Fibroblast of skin of back (primary cell): ENCODE data around the gene KBTBD8. TPM values are rescaled to one million over a fixed set of nuclear protein-coding genes. Genes with fewer than 3 reads are reported as not detected.

Source experiments
- DNase-seq: peaks from one replicate; pipeline ENCODE4 v3.0.0-alpha.2; 2013
- polyA plus RNA-seq, 2 experiments: library from polyadenylated mRNA; unstranded; fragments of 120-200 nt; gene quantifications; one replicate each; pipeline ENCODE4 v1.2.1, GENCODE V29; 2013; ENCODE audit not compliant: insufficient read length in 2 of 2

KBTBD8 gene
- 1.1 TPM for polyA plus RNA-seq (2013, experiment 1 of 2; ENCODE audit: insufficient read length)
- 0.42 TPM for polyA plus RNA-seq (2013, experiment 2 of 2; ENCODE audit: insufficient read length)

- DNase-seq = peak; percentile 99
Measured at GRCh38 chr3:66998113-66998903, at the start of gene KBTBD8. Gene KBTBD8 (plus strand): TSS chr3:66998307. CDS start chr3:66998356, 49 bp downstream.

DNA sequence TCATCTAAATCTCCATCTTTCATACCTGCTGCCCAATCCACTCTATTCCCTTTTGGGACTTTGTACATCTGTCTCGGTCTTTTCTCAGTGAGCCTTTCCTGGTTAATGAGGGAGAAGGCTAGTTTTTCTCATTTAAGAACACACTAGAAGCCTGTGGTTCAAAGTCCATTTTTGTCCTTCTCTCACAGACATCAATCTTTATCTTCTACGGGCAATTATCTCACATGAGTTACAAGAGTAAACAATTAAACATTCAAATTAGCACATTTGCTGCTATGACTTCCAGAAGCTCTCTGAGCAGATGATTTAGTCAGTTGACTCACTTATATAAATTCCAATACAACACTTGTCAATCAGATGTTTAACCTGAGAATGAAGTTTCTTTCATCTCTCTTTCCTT, 49.3 kb upstream of the KBTBD8 start:
- no peak for DNase-seq

GRCh38 chr3:66949898-66950297, 48.2 kb upstream of the KBTBD8 start:
- DNase-seq = no peak

GRCh38 chr3:66952357-66952756, 45.8 kb upstream of the KBTBD8 start:
- DNase-seq = no peak

- DNase-seq = no peak
Measured at GRCh38 chr3:66953934-66954445, 44.1 kb upstream of the KBTBD8 start.

- DNase-seq = no peak
Measured at GRCh38 chr3:66956742-66957141, 41.4 kb upstream of the KBTBD8 start.

DNA sequence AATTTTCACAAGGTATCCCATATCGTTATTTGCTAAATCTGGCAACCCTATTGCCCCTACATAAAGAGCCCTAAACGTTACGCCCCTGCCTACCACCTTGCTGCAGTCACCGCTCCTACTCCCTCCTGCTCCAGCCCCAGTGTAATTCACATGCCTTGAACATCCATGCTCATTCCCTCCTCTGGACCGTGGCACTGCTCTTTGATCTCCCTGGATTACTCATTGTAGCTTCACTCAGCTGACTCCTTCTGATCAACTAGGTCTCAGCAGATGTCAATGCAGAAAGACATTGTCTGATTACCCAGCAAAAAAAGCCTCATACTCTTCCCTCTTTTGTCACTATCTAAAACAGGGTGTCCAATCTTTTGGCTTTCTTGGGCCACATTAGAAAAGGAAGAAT, 40.7 kb upstream of the KBTBD8 start:
- DNase-seq = no peak

GRCh38 chr3:66958067-66958466, 40.0 kb upstream of the KBTBD8 start:
- no peak for DNase-seq

DNA sequence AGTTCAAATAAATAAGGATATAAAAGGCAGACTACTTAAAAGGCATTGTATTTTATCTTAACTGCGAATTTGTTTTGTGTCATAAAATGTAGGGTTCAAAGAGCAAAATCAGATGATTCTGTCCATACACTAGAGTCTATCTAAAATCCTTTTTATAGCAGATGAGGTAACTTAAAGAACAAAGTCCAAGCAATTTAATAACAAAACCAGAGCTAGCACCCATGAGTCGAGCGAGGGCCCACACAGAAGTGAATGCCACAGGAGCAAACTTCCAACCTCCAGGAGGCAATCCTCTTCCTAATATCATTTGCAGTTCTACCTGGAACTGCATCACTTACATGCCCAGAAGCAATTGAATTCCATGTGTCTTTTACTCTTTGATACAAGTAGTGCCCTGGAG, 35.4 kb upstream of the KBTBD8 start:
- no peak for DNase-seq

DNA sequence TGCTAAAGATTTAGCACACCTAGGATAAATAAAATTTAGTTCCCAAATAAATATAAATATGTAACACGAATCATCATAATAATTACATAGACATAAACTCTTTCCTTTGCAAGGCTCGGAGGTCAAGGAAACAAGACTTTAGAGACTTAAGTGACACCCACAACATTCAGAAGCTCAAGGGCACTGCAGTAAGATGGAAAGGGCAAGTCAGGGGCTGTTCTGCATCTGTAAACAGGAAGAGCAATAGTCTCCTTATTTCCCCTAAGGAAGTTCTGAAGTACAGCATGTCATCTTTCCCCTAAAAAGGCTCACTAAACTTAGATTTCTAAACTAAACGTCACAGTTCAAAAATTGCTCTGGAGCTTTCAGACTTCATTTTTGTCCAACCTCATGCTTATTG, 26.9 kb upstream of the KBTBD8 start:
- DNase-seq = no peak

DNA sequence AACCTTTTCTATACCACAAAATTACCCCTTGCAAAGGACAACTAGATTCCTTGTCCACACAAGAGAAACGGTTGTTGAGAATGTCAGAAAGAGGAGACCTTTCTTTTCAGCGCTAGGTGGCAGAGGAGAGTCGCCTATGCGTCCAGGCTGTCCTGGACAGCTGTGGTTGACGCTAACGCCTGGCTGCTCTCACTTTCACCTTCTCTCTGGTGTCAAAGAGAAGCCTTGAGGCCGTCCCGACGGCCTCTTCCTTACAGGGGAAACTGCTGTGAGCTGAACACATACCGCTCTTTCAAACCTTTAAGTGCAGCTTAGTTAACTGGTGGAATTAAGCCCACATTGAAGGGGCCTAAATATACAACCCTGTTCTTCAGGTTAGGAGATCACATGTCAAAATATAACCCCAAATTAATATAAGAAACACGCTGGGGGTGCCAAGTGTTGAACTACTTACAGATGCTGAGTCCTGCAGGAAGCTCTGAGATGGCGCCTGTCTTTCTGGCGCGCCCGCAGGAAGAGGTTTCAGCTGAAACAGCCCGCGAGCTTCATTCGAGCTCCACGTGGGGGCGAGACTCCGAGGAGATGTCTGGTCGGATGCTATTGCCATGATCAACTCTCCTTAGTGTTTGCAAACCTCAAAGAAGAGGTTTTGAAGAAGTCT, 26.1 kb upstream of the KBTBD8 start:
- DNase-seq = peak; percentile 73

DNA sequence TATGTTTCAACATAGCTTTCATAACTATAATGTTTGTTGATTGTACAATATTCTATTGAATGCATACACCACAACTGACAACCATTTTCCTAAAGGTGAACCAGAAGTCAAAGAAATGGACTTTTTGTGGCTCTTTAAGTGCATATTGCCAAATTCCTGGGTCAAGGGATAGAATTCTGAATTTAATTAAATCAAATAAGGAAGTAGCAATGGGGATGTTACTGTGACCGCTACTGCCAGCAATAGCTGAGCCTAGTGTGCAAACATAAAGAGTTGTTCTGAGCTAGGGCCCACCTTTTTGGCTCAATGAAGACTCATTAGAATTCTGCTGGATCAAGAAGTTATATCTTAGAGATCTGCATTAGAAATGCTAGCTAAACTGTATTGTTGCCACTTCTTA, 17.3 kb upstream of the KBTBD8 start:
- DNase-seq = no peak

GRCh38 chr3:66983101-66983500, 15.0 kb upstream of the KBTBD8 start:
- no peak for DNase-seq

GRCh38 chr3:66985336-66985920, 12.7 kb upstream of the KBTBD8 start:
- DNase-seq = no peak

GRCh38 chr3:66986406-66986805, 11.7 kb upstream of the KBTBD8 start:
- no peak for DNase-seq

GRCh38 chr3:66989241-66989640, 8.9 kb upstream of the KBTBD8 start:
- DNase-seq = no peak

GRCh38 chr3:66989860-66990696, 8.0 kb upstream of the KBTBD8 start:
- DNase-seq = no peak

- DNase-seq = peak; percentile 44
Measured at GRCh38 chr3:66991459-66991858, 6.6 kb upstream of the KBTBD8 start.

GRCh38 chr3:66993082-66993481, 5.0 kb upstream of the KBTBD8 start:
- DNase-seq = no peak

DNA sequence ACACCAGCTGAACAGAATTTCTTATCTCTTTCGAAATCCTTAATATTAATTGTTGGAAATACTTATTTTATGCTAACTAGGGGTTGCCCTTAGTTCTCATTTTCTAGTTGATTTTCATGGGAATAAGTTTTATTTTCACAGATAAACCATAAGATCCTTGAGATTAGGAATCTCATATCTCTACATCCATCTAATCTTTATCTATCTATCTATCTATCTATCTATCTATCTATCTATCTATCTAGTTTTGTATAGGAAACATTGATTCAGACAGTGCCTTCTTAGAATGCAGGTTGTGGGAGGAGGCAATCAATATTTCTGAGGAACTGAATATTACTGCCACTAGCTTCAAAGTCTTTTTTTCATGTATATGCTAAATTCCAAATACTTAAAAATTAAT, 3.5 kb upstream of the KBTBD8 start:
- DNase-seq = no peak

DNA sequence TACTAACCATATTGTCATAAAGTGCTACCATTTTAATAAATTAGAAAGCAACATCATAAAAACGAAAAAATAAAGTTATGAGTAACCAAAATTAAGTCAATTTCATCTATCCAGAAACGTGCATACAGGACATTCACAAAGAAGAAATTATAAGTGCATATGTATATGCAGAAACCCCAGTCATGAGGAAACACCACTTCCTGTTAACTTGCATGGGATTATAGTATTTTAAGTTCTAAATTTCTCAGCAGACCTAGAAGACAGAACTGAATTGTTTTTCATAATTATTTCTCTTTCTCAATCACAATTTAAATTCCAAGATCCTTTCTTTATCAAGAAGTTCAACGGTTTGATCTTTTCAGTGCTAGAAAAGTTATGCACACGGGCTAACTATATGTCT, 1.4 kb upstream of the KBTBD8 start:
- DNase-seq = no peak

GRCh38 chr3:66997560-66998112, 471 bp upstream of the KBTBD8 start:
- peak; percentile 84 for DNase-seq
